ENCODE results near the gene PTPN22. TPM values are rescaled to one million over a fixed set of nuclear protein-coding genes. Genes with fewer than 3 reads are reported as not detected.

Gene PTPN22
- total RNA-seq, 6 donors from 2014 or later, result 6.7 to 15.2 (median 9.9) TPM

DNA sequence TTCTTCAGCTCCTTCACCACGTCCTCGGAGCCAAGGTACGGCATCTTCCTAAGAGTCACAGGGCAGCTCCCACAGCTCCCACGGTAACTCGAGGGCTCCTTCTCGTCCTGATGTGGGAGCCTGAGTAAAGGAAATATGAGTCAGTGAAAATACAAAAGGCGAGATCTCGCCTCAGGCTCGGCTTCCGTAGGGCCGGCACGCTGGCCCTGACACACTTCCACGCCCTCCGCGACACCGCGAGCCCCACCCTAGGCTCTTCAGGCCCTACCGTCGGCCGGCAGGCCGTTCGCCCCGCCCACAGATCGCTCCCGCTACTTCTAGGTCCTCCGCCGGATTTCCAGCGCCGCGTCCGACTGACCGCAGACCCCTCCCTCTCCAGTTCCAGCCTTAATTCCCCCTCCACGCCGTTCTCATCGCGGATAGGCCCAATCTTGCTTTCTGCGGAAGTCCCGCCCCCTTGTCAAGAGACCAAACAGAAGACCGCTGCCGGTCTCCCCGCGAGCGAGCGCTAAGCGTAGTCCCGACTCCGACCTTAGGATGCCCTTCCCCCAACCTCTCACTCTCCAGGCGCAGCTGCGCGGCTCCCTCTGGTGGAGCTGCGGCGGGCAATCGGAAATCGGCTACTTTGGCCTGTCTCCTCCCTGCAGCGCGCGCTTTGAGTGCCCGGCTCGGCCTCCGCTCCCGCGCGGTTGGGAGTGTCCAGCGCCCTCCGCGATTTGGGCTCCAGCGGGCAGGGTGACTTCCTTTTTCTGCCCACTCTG, 33.3 kb upstream of the PTPN22 start, which contains the start of the genes AP4B1 and DCLRE1B:
Gene AP4B1 (minus strand): TSS at position 126 of the 761 bp plus-strand sequence. CDS start 82 bp downstream, at position 44.
Gene DCLRE1B (plus strand): TSS at position 653 of the 761 bp plus-strand sequence. CDS start 261 bp downstream, outside the sequence.
- ATAC-seq (ENCODE audit: low FRiP score in 2 of 2) (peak; percentile 98 to 100), DNase-seq (peak; percentile 98 to 100)
- 0 to 1% methylated on average over 38 to 67 of the region's 67 CpGs for WGBS, 2 donors
- Histone ChIP-seq H3K27ac (peak within 1 kb of the TSS; percentile 89 to 93 (median 92)), H3K9me3 (no peaks in the 10 kb centered on the region), H3K36me3 (peaks cover 0 to 34% (median 6%) of the 10 kb centered on the region in 4 donors), H3K4me1 (peaks cover 16 to 37% (median 17%) of the 10 kb centered on the region in 4 donors), H3K27me3 (no peaks in the 10 kb centered on the region), H3K4me3 (peak within 1 kb of the TSS; percentile 59 to 92 (median 80))
- peak; percentile 48 to 83 (median 77) for TF ChIP-seq POLR2A (IDR thresholded peaks at IDR 0.05)
- TF ChIP-seq EP300 (IDR thresholded peaks at IDR 0.05), result peak in 2 of 4 donors; percentile 26 to 72
- TF ChIP-seq POLR2AphosphoS5 (IDR thresholded peaks at IDR 0.05), result peak; percentile 75 to 77
- TF ChIP-seq, protein P1, sequence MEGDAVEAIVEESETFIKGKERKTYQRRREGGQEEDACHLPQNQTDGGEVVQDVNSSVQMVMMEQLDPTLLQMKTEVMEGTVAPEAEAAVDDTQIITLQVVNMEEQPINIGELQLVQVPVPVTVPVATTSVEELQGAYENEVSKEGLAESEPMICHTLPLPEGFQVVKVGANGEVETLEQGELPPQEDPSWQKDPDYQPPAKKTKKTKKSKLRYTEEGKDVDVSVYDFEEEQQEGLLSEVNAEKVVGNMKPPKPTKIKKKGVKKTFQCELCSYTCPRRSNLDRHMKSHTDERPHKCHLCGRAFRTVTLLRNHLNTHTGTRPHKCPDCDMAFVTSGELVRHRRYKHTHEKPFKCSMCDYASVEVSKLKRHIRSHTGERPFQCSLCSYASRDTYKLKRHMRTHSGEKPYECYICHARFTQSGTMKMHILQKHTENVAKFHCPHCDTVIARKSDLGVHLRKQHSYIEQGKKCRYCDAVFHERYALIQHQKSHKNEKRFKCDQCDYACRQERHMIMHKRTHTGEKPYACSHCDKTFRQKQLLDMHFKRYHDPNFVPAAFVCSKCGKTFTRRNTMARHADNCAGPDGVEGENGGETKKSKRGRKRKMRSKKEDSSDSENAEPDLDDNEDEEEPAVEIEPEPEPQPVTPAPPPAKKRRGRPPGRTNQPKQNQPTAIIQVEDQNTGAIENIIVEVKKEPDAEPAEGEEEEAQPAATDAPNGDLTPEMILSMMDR (IDR thresholded peaks at IDR 0.05), result peak; percentile 56 to 96 (median 94)

DNA sequence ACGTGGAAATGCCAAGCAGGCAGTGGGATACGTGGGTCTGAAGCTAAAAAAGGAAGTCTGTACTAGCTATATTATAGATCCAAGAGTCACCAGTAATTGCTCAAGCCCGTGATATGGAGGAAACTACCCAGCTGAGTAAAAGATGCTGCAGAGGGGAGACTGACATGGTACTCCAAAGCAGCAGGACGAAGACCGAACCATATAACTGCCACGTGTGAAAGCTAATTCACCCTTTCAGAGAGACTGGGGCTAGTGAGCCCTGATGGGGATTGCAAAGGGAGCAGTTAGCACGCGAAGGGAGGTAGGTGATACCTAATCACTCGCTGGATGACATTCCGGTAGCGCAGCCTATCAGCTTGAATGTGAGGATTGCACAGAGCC, 32.8 kb upstream of the PTPN22 start:
- H3K27ac ChIP-seq, result peak overlapping the region; percentile 89 to 93 (median 92)
- WGBS, 2 donors, result 0 to 1% methylated on average over 11 of the region's 11 CpGs
- ATAC-seq (ENCODE audit: low FRiP score in 2 of 2) (peak in 1 of 2 donors; percentile 2), DNase-seq (no peak)
- H3K27me3 ChIP-seq, result no peaks in the 10 kb centered on the region
- peak overlapping the region; percentile 59 to 92 (median 80) for H3K4me3 ChIP-seq
- no peaks in the 10 kb centered on the region for H3K9me3 ChIP-seq
- TF ChIP-seq EP300 (IDR thresholded peaks at IDR 0.05), result no peak
- TF ChIP-seq, protein P1 (IDR thresholded peaks at IDR 0.05), result no peak
- H3K36me3 ChIP-seq, result peaks cover 0 to 39% (median 8%) of the 10 kb centered on the region in 4 donors
- H3K4me1 ChIP-seq, result peaks cover 18 to 37% (median 21%) of the 10 kb centered on the region in 4 donors

DNA sequence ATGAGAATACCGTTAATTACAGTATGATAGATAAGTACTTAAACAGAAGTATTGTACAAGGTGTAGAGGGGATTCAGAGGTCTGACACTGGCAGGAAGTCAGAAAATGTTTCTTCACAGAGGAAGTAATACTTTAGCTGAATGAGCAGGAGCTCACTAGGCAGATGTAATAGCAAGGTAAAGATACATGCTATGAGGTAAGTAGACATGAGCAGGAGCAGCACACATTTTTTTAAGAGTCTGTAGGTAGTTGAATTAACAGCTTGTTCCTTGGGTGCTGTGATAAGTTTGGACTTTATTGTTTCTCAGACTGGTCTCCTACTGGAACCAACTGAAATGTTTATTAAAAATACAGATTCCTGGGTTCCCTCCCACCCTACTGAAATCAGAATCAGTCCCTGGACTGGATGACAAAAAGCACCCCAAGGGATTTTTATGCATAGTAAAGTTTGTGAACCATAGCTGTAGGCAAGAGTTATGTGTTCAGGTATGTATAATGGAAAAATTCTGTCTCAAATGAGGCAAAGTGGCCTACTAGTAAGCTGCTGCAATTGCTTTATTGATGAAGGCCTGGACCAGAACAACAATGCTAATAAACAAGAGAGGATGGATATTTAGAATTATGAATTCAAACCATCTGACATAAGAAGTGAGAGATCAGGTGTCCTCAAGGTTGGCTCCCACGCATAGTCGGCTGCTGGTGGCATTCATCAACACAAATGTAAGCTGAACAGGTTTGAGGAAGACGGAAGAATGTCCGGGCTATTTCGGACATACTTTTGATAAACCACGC, 32.2 kb upstream of the PTPN22 start:
- no peak for DNase-seq
- no peak for ATAC-seq (ENCODE audit: low FRiP score in 2 of 2)
- Histone ChIP-seq H3K4me1 (peaks cover 18 to 37% (median 24%) of the 10 kb centered on the region in 4 donors), H3K36me3 (peaks cover 0 to 42% (median 7%) of the 10 kb centered on the region in 4 donors), H3K4me3 (peak overlapping the region; percentile 59 to 92 (median 80)), H3K9me3 (no peaks in the 10 kb centered on the region), H3K27me3 (no peaks in the 10 kb centered on the region), H3K27ac (peak overlapping the region; percentile 89 to 93 (median 92))
- TF ChIP-seq EP300 (IDR thresholded peaks at IDR 0.05) (no peak), POLR2AphosphoS5 (IDR thresholded peaks at IDR 0.05) (no peak), POLR2A (IDR thresholded peaks at IDR 0.05) (no peak)
- TF ChIP-seq, protein P1 (IDR thresholded peaks at IDR 0.05), result no peak
- 12 to 13% methylated on average over 7 of the region's 7 CpGs for WGBS, 2 donors

DNA sequence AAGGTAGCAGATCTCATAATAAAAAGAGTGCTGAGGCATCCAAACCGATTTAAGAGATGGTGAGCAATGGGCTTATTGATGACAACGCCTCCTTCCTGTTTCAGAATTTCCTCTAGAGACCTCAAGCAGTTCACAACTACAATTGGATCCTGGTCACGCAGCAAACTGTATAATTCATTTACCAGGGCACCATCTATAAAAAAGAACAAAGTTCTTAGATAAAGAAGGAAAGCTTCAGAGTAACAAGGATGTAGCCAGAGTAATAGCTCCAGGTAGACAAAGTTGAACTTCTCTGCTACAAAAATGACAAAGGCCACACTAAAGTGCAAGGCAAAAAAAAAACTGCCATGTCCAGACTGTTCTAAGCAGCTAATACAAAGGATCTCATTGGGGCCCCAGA, 29.7 kb upstream of the PTPN22 start:
- Histone ChIP-seq H3K9me3 (no peaks in the 10 kb centered on the region), H3K27ac (peak overlapping the region in 1 of 4 donors; percentile 27), H3K4me3 (no peak overlapping the region), H3K4me1 (peaks cover 16 to 32% (median 24%) of the 10 kb centered on the region in 4 donors), H3K36me3 (peaks cover 0 to 56% (median 21%) of the 10 kb centered on the region in 4 donors), H3K27me3 (no peaks in the 10 kb centered on the region)
- DNase-seq (no peak), ATAC-seq (ENCODE audit: low FRiP score in 2 of 2) (no peak)
- TF ChIP-seq, protein P1 (IDR thresholded peaks at IDR 0.05), result no peak
- no peak for TF ChIP-seq POLR2AphosphoS5 (IDR thresholded peaks at IDR 0.05)
- TF ChIP-seq POLR2A (IDR thresholded peaks at IDR 0.05), result no peak
- no peak for TF ChIP-seq EP300 (IDR thresholded peaks at IDR 0.05)
- 44 to 77% methylated on average over 3 of the region's 3 CpGs for WGBS, 2 donors
